Myocyte (in vitro differentiated cells): Measurements from ENCODE around the gene THEMIS2. TPM values are rescaled to one million over a fixed set of nuclear protein-coding genes. Genes with fewer than 3 reads are reported as not detected.
"Not testable (repeated sequence)": the region's sequence is repeated elsewhere in the genome, so short reads cannot be mapped to it uniquely, and the experiment has no call there.

Experiments used
- DNase-seq: peaks from one replicate; pipeline ENCODE4 v3.0.0-alpha.2; 2012; ENCODE audit warnings: low read depth
- polyA plus RNA-seq: library from polyadenylated mRNA; unstranded; fragments of >200 nt; gene quantifications from one replicate; pipeline ENCODE4 v1.2.1, GENCODE V29; 2012; ENCODE audit warnings: missing spikeins
- total RNA-seq: library from RNA; depleted of rRNA; stranded (reverse); fragments of >200 nt; gene quantifications from 2 replicates; pipeline ENCODE4 v1.2.3, GENCODE V29; 2014

The THEMIS2 gene
- total RNA-seq, result 27.3 and 30.6 TPM in 2 replicates
- 18.6 TPM for polyA plus RNA-seq

GRCh38 chr1:27872059-27872801, at the start of gene THEMIS2:
Gene THEMIS2 (plus strand): TSS chr1:27872544. CDS start chr1:27872572, 28 bp downstream.
- DNase-seq, result peak; percentile 52

- no peak for DNase-seq
These were observed 48.6 kb upstream of the THEMIS2 start for GRCh38 chr1:27823784-27824183.

GRCh38 chr1:27824411-27824810, 47.9 kb upstream of the THEMIS2 start:
- no peak for DNase-seq

GRCh38 chr1:27829339-27829960, 42.9 kb upstream of the THEMIS2 start:
- DNase-seq, result not testable (repeated sequence)

GRCh38 chr1:27830621-27831440, 41.5 kb upstream of the THEMIS2 start, which contains the start of gene PPP1R8:
Gene PPP1R8 (plus strand): TSS chr1:27830782. CDS start chr1:27830836, 54 bp downstream.
- DNase-seq, result peak; percentile 98

GRCh38 chr1:27831568-27832410, 40.6 kb upstream of the THEMIS2 start:
- no peak for DNase-seq

- no peak for DNase-seq
These were observed 39.6 kb upstream of the THEMIS2 start for GRCh38 chr1:27832762-27833161.

- DNase-seq, result no peak
These were observed 38.9 kb upstream of the THEMIS2 start for GRCh38 chr1:27833470-27833869.

GRCh38 chr1:27835046-27835445, 37.3 kb upstream of the THEMIS2 start:
- DNase-seq, result no peak

GRCh38 chr1:27835501-27835900, 36.8 kb upstream of the THEMIS2 start:
- no peak for DNase-seq

GRCh38 chr1:27849951-27850350, 22.4 kb upstream of the THEMIS2 start:
- no peak for DNase-seq

- DNase-seq, result no peak
These were observed 17.3 kb upstream of the THEMIS2 start for GRCh38 chr1:27855085-27855484.

- peak; percentile 77 for DNase-seq
These were observed 15.6 kb upstream of the THEMIS2 start for GRCh38 chr1:27856561-27857343.

GRCh38 chr1:27857552-27857951, 14.8 kb upstream of the THEMIS2 start:
- not testable (repeated sequence) for DNase-seq

GRCh38 chr1:27858072-27858948, 14.0 kb upstream of the THEMIS2 start:
- peak; percentile 89 for DNase-seq

- no peak for DNase-seq
These were observed 13.3 kb upstream of the THEMIS2 start for GRCh38 chr1:27858949-27859576.

GRCh38 chr1:27861436-27861835, 10.9 kb upstream of the THEMIS2 start:
- no peak for DNase-seq

- DNase-seq, result no peak
These were observed 10.3 kb upstream of the THEMIS2 start for GRCh38 chr1:27862004-27862403.
